C1 segment of cervical spinal cord (tissue), 14 donors: ENCODE measurements around the gene AP4M1.

Source experiments
- DNase-seq, 14 donors: peaks; one replicate each; lab custom pipeline; 2025; lab: John Stamatoyannopoulos, UW

AP4M1 gene

DNA sequence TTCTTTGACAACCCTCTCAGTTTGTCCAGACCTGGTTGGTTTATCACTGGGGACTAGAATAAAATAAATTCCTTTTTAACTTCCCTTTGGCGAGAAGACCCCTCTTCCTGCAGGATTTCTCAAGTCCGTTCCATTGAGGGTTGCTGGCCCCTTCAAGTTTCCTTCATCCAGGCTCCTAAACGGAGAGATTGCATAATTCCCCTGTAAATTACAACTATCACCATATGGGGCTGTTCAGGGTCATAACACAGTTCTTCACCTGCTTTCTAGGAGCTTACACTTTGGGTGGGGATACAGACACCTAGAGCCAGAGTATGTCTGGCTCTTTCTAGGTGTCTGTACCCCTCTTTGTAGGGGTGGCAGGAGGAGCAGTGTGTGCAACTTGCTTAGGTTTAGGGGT is 15.9 kb upstream of the AP4M1 start:
- DNase-seq, result no peak

- no peak for DNase-seq
These were observed 14.2 kb upstream of the AP4M1 start for GRCh38 chr7:100087055-100087750.

DNA sequence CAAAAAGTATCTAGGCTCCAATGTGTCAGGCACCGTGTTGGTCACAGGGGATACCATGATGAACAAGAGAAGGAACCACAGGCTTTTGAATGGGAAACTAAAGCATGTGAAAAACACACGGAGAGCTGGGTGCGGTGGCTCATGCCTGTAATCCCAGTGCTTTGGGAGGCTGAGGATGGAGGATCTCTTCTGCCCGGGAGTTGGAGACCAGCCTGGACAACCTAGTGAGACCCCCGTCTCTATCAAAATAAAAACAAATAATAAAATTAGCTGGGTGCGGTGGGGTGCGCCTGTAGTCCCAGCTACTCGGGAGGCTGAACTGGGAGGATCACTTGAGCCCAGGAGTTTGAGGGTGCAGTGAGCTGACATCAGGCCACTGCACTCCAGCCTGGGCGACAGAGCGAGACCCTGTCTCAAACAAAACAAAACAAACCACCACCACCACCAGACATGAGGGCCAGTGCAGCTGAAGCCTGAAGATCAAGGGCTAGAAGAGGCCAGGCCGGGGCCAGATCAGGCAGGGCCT is 13.3 kb upstream of the AP4M1 start:
- peak in 1 of 14 donors; percentile 40 for DNase-seq

DNA sequence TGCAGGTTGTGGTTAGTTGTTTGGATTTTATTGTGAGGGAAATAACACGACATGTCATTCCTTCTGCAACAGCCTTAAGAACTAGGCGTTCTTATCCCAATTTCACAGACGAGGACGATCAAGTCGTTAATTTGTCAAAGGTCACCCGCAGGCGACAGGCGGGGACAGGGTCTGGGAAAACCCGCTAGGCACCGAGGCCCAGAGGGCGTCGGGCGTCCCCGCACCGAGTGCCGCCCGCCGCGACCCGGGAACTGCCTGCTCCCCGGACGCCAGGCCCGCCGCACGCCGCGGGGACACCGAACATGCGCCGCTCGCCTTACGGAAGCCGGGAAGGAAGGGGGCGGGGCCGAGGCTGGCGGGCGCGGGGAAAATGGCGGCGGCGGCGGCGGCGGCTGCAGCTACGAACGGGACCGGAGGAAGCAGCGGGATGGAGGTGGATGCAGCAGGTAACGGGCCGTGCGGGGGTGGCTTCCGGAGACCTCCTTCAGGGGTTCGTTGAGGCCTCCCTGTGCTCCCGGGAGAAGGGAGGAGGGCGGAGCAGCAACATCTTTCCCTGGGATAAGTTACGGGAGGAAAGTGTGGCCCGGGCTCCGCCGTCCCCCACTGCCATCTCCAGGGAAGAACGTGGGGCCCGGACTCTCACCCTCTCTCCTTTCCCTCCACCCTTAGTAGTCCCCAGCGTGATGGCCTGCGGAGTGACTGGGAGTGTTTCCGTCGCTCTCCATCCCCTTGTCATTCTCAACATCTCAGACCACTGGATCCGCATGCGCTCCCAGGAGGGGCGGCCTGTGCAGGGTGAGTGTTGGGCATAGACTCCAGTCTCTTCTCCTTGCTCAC is 12.6 kb upstream of the AP4M1 start, which contains the start of gene COPS6:
Gene COPS6, plus strand, starts transcription at position 349 of the 837 bp plus-strand sequence. Its CDS starts 22 bp downstream, at position 371.
- DNase-seq, result peak; percentile 13 to 91 (median 69)

- peak in 1 of 14 donors; percentile 23 for DNase-seq
These were observed 11.8 kb upstream of the AP4M1 start for GRCh38 chr7:100089458-100090196.

GRCh38 chr7:100090527-100091410 is 10.7 kb upstream of the AP4M1 start:
- no peak for DNase-seq

GRCh38 chr7:100091411-100092181 is 9.8 kb upstream of the AP4M1 start:
- DNase-seq, result no peak

DNA sequence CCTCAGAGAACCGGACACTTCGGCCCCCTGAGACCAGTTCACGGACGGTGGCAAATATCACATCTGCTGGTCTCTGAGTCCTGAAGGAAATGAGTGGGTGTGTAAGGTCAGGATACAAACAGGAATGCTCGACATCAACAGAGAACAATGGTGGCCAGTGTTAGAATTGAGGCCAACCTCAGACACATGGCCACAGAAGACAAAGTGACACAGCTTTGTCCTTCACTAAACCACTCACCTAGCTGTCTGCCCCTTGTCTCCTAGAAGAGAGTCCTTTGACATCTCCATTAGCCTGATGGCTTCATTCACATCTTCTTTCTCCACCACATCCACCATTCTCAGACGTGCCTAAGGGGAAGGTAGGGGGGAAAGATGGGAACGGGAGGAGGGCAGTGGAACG is 8.4 kb upstream of the AP4M1 start:
- peak in 1 of 14 donors; percentile 5 for DNase-seq

DNA sequence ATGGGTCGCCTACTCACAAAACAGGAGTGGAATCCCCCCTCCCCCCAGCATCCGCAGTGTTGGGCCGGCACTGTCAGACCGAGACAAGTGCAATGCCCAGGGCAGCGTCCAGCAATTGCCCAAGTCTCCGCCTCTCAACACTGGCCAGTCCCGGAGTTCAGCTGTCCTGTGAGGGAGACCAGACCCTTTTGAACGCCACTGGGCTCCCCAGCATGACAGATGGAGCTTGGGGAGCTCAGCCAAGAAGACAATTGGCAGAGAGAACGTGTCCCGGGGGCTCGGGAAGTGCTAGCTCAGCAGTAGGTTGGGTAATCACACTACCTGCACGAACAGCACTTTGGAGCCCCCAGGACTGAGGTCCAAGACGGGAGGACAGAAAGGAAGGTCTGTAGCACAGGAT is 7.9 kb upstream of the AP4M1 start:
- DNase-seq, result peak in 1 of 14 donors; percentile 41

- peak in 1 of 14 donors; percentile 41 for DNase-seq
These were observed 7.4 kb upstream of the AP4M1 start for GRCh38 chr7:100093925-100094486.

DNA sequence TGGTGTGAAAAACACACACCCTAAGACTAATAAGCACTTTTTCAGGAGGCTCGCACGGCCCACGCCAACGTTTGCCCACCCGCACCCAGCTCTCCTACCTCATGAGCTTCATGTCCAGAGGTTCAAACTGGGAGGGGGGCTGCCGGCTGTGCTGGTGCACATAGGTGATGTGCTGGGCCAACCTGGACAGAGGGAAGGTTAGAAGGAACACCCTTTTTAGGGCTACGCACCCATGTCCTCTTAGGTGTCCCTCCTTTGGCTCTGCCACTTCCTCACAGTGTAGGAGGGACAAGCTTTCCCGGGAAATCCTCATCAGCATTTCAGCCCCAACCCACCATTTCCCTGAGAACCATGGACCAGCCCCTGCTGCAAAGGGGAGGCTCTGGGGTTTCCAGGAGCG is 6.2 kb upstream of the AP4M1 start:
- DNase-seq, result no peak

DNA sequence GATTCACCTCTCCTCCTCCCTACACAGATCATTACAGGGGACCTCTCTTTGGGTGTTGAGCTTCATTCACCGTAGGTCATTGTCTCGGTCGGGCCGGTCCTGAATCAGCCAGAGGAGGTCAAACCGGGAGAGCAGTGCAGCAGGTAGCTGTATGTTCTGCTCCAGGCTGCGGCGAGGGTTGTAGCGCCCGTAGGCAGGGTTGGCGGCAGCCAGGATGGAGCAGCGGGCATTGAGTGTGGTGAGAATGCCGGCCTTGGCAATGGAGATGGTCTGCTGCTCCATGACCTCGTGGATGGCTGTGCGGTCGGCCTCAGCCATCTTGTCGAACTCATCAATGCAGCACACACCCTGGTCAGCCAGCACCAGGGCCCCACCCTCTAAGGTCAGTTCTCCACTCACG is 5.7 kb upstream of the AP4M1 start:
- DNase-seq, result no peak

- DNase-seq, result no peak
These were observed 2.5 kb upstream of the AP4M1 start for GRCh38 chr7:100098913-100099312.

GRCh38 chr7:100099452-100099851 is 2.0 kb upstream of the AP4M1 start:
- DNase-seq, result no peak

DNA sequence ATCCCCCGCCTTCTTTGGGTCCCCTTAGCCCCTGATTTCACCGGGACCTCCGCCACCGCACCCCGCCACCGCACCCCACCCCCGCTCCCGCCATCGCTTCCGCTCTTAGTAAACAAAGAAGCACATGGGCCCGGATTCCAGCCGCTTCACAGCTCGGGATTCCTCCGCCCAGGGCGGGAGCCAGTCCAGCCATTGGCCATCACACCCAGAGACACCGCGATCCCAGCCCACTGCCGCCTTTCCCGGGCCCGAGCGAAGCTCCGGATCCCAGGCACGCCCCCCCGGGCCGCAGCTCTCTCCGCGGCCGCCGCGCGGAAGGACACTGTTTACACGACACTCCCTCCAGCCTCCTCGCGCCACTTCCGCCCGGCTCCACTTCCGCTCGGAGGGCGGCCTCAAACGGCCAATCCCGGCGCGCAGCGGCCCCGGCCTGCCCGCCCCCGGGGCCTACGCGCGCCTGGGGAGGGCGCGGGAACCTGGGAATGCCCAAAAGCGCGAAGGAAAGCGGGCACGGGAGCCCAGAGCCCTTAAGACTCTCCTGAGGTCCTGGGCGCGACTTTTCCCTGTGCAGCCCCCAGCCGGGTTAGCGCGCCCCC is 925 bp upstream of the AP4M1 start:
- DNase-seq, result peak; percentile 70 to 94 (median 86)

- no peak for DNase-seq
These were observed 1.8 kb downstream of the AP4M1 start for GRCh38 chr7:100102950-100103840.

GRCh38 chr7:100105534-100105933 is 4.1 kb downstream of the AP4M1 start:
- no peak for DNase-seq

- DNase-seq, result no peak
These were observed 5.2 kb downstream of the AP4M1 start for GRCh38 chr7:100106633-100107032.
